Lung microvascular endothelial cell (primary cell): ENCODE data around the gene SLC44A4. TPM values are rescaled to one million over a fixed set of nuclear protein-coding genes. Genes with fewer than 3 reads are reported as not detected.

ENCODE experiments used
- DNase-seq, 2 donors: peaks; one replicate each; pipeline versions ENCODE4 v3.0.0 to v3.0.0-alpha.2; 2010; ENCODE audit warnings: low read depth in 2 of 2
- total RNA-seq: library from RNA; depleted of rRNA; stranded (reverse); fragments of >200 nt; gene quantifications from 2 replicates; pipeline ENCODE4 v1.2.1, GENCODE V29; 2014

Gene SLC44A4
- total RNA-seq, 1 donor from 2014 or later: not detected

DNA sequence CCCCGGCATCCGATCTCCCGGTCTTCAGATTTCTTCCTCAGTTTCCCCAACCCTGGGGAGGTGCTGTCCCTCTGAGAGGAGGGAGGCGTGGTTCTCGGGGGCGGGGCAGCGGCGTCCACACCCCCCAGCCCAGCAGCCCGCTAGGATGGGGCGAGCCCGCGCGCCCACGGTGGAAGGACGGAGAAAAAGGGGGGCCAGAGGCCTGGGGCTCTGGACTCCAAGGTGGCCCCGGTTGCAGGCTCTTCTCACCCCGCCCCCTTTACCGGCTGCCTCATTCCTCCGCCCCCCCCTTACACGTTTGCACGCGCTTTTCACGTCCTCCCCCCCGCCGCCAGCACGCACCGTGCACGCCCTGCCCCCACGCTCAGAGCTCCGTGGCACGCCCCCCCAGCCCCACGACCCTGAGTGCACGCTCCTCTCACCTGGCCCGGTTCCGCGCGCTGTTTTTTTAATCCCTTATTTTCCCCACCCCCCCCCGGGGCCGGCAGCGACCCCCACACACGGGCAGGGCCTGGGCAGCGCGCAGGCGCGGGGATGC lies 22.7 kb upstream of the SLC44A4 start:
- DNase-seq: peak; percentile 40 to 60

DNA sequence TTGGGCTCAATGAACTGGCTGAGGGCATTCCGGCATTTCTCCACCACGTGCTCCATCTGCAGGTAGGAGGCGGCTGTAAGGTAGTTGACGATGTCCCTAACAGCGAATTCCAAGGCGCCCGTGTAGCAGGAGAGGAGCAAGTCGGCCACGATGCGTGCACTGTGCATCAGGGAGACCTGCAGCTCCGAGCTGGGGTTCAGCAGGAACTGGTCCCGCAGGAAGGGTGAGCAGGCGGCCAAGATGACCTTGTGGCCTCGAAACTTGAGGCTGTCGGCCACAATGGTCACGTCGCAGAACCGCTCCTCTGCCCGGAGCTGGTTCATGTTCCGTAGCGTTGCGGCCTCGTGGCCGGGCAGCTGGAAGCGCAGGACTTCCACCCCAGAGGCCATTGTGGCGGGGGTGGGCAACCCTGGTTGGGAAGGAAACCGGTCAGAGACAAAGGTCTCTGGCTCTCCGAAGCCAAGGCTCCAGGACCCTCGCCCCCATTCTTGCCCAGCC lies 22.2 kb upstream of the SLC44A4 start:
- DNase-seq: no peak

DNA sequence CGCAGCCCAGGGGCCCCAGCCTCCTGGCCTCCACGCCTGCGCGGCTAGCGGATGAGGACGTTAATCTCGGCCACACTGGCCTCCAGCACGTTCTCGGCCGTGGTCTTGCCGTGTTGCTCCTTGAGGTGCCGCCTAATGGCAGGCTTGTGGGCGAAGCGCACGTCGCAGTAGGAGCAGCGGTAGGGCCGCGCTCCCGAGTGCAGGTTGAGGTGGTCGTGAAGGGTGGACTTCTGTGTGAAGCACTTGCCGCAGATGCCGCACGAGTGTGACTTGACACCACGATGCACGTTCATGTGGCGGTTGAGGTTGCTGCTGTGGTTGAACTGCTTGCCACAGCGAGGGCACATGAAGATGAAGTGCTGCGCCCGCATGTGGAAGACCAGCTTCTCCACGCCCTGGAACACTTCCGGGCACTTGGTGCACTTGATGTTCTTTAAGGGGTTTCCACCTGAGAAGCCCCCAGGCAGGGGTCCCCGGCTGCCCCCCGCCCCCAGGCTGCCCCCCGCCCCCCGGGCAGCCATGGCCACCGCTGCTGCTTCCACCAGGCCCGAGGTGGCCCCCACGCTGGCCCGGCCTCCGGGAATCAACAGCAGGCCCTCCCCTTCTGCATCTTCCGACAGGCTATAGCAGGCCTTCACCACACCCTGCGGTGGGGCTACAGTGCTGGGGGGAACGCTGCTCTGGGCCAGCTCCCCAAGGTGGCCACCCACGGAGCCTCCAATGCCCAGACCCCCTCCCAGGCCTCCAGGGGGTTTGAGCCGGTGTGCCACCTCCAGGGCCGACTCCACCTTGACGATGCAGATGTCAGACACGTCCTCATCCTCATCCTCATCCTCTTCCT lies 21.3 kb upstream of the SLC44A4 start:
- no peak for DNase-seq

DNA sequence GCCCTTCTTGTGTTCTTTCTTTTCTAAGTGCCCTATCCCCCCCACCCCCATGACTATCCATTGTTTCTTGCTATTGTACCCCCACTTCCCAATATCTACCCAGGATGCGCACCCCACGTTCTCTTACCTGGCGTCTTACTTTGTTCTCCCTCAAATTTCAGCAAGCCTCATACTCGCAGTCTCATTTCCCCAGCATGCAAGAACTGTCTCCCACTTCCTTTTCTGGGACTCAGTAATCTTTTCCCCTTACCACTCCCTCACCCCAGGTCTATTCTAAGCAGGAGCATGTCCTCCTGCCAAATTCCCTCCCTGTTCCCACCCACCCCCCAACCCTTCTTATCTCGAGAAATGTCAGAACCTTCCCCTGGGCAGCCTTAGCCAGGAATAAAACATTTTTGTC lies 20.4 kb upstream of the SLC44A4 start:
- DNase-seq: no peak

DNA sequence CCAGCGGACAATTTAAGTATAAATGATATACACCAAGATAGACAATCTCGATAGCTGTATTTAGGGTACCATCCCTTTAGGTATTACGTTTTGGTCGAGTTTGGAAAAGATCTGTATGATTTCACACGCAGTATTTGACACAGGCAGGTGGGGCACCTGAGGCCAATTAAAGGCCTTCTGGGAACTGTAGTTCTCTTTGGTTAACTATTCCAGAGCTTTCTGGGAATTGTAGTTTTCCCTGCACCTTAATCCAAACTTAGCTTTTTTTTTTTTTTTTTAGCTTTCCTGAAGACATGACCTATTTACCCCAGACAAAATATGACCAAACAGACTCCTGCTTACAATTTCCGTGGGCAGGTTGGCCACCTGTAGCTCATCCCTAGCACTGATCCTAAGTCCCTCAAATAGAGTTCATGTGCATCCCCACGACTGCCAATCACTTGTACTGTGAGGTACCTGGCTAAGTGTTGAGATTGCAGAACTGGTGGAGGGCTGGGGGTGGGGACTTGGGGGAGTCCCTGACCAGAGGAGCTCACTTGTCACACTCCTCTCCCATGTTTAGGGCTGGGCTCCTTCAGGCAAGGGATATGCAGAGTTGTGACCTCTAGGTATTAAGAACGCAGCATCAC lies 19.7 kb upstream of the SLC44A4 start:
- DNase-seq: peak in 1 of 2 donors; percentile 58

DNA sequence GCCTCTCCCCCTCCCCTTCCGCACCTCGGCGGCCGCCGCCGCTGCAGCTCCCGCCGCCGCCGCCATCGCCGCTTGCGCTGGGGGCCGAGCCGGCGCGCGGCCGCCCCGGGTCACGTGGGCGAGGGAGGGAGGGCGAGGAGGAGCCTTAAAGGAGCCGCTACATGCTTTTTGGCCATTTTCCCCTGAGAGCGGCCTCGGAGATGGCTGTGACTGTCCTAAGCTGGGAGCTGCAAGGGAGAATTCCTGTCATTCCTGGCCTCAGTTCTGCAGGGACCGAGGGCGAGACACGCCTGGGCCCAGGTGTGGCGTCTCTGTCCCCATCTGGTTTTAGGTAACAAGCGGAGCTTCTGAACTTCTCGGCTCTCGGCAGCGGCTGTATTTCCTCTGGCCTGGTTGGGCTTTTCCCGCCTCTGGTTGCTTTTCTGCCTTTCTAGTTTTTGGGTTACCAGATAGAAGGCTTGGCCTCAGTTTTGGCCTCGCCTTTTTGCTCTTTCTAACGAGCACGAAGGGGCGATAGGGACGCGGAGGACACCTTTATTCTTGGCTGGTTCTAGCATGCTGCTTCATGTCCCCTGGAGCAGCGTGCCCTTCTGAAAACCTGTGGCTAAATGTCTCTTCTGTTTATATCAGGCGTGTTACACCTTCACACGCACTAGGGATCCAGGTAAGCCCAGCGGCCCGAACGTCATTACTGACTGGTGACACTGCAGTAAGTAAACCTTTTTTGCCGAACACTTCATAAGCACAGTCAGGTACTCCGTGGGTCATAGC lies 19.0 kb upstream of the SLC44A4 start, which contains the start of gene EHMT2:
EHMT2 (minus strand) TSS at position 87 of the 771 bp plus-strand sequence; CDS start at position 66, 21 bp downstream.
- DNase-seq: peak; percentile 77 to 82

DNA sequence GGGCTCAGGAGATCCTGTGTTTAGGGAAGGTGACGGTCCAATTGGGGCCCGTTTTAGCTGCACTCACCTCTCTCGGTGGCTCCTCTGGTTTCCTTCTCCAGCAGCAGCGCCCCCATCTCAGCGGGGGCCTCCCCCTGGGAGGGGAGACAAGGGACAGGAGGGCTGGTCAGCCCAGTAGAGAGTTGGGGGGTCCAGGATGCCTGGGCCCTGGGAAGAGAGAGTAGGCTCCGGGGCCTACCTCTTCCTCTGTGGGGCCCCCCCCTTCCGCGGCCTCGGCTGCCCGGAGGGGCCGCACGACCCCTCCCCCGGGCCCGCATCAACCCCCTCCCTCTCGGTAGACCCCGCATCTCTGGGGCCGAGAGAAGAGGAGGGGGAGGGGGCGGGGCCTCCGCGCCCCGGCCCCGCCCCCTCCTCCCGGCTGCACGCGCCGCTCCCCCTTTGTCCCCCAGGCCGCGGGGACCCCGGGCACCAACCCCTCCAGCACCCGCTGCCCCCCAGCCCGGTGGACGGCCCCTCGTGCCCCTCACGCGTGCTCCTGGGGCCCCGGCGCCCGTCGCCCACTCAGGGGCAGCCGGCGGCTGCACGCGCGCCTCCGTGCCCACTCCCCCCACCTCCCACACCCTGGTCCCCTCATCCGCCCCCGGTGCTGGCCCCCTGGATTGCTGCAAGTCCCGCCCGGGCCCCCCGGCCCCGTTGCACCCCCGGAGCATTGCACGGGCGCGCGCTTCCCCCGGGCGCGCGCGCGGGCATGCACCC lies 18.2 kb upstream of the SLC44A4 start:
- no peak for DNase-seq

DNA sequence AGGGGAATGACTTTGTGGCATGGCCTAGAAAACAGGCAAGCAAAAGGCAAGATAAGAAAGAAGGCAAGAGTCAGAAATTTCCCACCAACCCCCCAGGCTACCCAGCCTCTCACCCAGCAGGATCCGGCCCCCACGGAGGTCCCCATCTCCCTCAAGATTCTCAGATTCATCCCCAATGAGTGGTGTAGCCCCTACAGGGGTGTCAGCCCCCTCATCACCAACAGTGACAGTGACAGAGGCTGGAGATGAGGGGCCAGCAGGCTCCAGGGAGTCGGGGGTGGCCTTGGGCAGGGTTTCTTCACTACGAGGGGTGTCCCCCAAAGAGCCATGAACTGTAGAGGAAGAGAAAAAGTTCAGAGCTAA lies 17.7 kb upstream of the SLC44A4 start:
- no peak for DNase-seq

DNA sequence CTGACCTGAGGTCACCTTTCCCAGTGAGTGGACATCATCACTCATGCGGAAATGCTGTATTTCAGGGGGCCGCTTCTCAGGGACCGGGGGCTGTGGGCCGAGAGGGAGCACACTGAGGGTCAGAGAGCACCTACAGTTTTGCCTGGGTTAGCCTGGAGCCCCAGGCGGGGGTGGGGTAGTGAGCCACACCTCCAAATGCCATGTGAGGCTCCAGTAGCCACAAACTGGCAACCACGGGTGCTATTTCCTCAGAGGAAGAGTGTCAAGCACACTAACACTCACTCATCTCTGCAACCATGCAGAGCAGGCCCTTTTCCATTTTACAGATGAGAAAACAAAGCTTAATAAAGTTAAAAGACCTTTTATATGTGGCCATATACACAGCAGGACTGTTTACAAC lies 14.0 kb upstream of the SLC44A4 start:
- DNase-seq: no peak

DNA sequence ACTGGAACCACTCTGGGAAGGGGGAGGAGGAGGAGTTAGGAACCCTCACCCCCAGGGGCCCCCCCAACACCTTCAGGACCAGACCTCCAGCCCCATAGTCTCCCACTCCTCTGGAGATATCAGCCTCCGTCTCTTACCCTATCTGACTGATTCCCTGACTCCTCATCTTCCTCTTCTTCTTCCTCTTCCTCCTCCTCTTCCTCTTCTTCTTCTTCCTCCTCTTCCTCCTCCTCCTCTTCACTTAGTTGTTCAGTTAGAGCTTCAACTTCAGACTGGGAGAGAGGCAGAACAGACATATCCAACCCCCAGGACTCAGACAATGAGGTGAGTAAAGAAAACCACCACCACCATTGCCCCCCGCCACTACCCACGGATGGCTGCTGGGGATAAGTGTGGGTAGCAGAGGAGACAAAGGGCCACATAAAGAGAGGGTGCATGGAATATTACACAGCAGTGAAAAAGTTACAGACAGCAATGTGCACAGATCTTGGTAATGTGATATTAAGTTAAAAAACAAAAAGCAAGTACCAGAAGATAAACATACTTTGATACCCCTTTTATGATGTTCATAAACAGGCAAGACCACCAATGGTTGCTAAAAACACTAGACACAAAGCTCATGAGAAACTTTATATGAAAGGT lies 10.7 kb upstream of the SLC44A4 start:
- no peak for DNase-seq

DNA sequence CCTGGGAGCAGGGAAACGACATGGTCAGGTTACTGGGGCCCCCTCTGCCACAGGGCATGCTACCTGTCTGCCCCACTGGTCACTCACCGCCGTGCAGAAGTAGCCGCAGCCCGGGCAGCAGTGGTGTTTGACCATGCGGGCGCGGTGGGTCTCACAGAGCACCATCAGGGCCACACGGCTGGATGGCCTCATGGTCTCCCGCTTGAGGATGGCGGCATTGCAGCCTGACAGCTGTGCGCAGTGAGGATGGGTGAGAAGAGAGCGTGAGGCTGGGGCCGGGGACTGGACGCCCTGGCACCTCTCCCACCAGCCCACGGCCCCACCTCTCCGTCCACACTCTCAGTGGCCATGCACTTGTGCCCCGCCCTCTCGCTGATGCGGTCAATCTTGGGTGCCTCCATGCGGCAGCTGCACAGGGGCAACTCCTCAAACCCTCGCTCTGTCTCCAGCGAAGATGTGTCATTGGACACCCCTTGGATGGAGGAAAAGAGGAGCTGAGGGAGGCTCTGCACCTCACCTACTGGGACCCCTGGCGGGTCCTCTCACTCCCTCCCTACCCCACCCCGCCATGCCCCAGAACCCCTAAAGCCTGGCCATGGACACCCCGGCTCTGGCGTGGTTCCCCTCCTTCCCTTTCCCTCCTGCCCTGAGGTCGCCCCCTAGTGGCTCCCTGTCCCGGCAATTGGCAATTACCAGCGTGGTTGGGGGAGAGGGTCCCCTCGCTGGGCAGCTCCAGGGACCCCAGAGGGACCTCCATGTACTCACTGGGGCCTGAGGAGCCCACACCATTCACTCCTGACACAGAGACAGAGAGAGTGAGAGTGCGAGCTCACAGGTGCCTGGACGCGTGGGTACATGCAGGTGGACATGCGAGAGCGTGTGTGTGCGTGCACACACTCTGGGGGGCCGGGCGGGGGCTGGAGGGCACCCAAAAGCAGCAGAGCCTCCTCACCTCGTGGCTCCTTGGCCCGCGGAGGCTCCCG lies 9.8 kb upstream of the SLC44A4 start:
- peak; percentile 22 to 36 for DNase-seq

DNA sequence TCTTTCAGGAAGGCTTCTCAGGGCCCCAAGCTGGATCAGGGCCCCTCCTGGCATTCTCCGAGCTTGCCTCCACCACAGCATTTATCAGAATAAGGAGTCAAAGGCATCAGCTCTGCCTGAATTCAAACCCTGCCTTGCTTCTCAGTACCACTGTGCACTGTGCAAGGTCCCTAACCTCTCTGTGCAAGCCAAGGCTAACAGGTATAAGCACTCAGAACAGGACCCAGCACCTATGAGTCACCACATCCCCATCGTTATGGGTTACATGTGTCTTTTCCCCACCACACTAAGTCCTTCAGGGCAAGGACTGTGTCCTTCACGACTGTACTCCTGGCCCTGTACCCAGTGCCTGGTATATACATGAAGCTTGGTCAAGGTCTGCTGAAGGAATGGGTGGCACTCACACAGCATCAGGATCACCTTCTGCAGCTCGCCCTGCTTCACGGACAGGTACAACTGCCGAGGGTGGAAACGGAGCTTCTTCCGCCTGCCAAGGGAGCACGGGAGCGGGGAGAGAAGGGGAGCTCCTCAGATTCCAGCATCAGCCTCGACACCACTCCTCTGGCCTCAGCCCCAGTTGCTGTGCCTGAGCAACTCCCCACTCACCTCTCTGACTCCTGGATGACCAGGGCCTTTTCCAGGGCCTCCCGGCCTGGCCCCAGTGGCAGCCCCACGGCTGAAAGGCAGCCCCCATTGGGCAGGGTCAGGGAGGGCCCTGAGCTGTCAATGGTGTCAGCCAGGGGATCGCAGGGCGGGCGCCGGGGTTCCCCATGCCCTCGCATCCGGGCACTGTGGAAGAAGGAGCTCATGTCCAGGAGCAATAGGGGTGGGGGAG lies 8.6 kb upstream of the SLC44A4 start:
- no peak for DNase-seq

DNA sequence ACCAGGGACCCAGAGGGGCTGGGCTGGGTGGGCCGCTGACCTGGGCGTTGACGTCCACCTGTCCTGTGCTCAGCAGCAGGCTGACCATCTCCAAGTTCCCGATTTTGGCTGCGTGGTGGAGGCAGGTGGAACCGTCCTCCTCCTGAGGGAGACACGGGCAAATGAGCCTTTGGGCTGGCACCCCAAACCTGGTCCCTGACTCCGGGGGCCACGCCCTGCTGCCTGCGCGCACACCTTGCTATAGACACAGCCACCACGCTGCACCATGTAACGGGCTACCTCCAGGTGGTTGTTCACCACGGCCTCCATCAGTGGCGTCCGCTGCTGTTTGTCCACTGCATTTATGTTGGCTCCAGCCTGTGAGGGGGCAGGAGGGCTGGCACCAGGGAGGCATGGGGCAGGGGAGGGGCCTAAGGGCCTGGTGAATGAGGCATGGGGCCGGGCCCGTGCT lies 7.8 kb upstream of the SLC44A4 start:
- DNase-seq: no peak

DNA sequence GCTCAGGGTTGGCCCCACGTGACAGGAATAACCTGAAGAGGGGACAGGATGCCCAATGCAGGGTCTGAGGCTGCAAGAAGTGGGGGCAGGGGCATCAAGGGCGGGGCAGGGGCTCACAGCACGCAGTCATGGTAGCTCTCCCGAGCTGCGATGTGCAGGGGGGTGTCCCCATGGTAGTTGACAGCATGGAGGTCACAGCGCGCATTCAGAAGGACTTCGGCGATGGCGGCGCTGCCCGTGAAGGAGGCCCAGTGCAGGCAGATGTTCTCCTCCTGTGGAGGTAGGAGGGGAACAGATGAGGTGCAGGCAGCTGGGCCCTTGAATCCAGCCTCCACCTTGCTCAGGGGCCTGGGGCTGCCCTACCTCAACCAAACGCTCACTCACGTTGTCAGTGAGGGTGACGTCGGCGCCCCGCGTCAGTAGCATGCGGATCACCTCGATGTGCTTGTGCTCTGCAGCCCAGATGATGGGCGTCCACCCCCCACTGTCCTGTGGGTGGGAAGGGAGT lies 5.8 kb upstream of the SLC44A4 start:
- no peak for DNase-seq

DNA sequence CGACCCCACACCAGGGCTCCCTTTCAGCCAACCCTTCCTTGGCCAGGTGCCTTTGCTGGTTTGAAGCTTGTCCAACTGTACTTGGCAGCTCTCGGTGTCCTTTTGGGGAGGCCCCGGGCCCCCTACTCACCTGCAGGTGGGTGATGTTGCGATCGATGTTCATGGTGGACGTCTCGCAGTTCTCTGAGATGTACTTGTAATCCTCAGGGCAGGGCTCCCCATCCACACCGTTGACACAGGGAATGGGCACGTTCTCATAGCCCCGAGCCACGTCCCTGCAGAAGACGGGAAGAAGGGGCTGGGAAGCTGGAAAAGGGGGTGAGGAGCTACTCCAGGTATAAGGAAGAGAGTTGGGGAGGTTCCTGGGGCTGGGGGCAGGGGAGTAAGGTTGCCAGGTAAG lies 4.9 kb upstream of the SLC44A4 start:
- no peak for DNase-seq

DNA sequence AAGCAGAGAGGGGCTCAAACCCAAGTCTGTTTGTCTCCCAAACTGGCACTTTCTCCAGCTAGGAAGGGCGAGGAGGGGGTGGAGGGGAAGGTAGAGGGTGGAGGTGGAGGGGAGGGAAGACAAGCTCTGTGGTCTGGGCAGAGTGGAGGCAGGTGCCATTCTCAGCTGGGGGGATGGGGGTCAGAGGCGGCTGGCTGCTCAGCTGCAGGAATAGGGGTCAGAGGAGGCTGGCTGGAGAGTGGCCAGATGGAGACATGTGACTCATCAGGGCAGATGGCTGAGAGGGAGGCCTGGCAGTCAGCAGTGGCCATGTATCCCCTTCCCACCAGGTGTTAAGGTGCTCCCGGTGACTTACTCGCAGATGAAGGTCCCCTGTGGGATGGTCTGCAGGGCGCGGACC lies 3.5 kb upstream of the SLC44A4 start:
- DNase-seq: peak; percentile 47 to 52

DNA sequence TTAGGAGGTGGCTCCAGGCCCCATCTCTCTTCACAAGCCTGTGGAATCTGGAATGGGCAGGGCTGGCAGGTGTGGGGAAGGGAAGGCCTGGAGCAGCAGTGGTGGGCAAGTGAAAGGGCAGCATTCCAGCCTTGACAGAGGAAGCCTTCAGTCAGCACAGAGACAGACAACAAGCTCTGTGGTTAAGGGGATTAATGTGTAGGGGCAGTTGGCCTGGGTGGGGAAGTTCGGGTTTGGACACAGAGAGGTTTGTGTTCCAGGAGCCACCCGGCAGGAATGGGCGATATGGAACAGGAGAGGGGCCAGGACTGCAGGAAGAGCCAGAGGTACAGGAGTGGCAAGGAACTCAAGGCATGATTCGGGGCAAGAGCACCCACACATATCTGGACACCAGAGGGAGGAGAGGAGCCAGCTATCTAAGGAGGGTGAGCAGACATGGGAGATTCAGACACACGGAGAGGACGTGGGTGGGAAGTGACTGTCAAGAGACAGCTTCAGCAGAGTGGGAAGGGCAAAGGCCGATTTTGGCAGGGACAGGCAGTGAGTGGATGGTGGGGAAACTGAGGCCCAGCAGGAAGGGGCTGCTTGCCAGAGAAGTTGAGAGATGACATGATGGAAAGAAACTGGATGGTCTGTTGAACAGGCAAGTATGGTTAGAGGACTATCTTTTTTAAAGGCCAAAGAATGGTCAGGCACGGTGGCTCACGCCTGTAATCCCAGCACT lies 2.5 kb upstream of the SLC44A4 start:
- DNase-seq: no peak
